Panc1 (cell line): ENCODE results near the gene CRIP3. TPM values are rescaled to one million over a fixed set of nuclear protein-coding genes. Genes with fewer than 3 reads are reported as not detected.

Experiments
- ATAC-seq: fragments of 200-7000 bp; cut with Tn5 transposase; 2 replicates; pipeline ENCODE4 v1.9.1; 2020; ENCODE audit warnings: mild to moderate bottlenecking, moderate library complexity
- BruUV-seq: library from RNA; stranded (reverse); fragments of 400-500 nt; replicated peaks from 2 replicates; lab custom pipeline; 2021; lab: Mats Ljungman, UMichigan
- CTCF ChIA-PET: fragments of 300-600 bp; sonication (Branson Sonifier 250); formaldehyde crosslinking; loops from one replicate; lab custom pipeline; 2022; ENCODE audit warnings: antibody characterized with exemption; lab: Charles Lee
- POLR2A ChIA-PET: fragments of 300-600 bp; sonication (Branson Sonifier 250); formaldehyde crosslinking; loops from one replicate; lab custom pipeline; 2022; ENCODE audit warnings: antibody characterized with exemption; lab: Charles Lee
- DNase-seq: peaks from one replicate; pipeline ENCODE4 v3.0.0-alpha.2; 2010; ENCODE audit warnings: low read depth, low spot score
- H3K27ac ChIP-seq: 2 replicates; pipeline ENCODE4 v1.5.1; 2011; ENCODE audit warnings: mild to moderate bottlenecking, low read length, inconsistent platforms
- H3K27me3 ChIP-seq: fragments of 200-500 bp; sonication (Bioruptor generic); 2 replicates; pipeline ENCODE4 v1.6.0; 2014; ENCODE audit warnings: low read length, inconsistent platforms; ENCODE audit not compliant: control insufficient read depth, insufficient read depth
- H3K36me3 ChIP-seq: fragments of 200-500 bp; sonication (Bioruptor generic); 2 replicates; pipeline ENCODE4 v1.5.1; 2014; ENCODE audit warnings: inconsistent platforms, mild to moderate bottlenecking, low read length, moderate library complexity; ENCODE audit not compliant: control insufficient read depth, insufficient read depth
- H3K4me1 ChIP-seq: 2 replicates; pipeline ENCODE4 v1.5.1; 2011; ENCODE audit warnings: inconsistent platforms, mild to moderate bottlenecking, low read length, moderate library complexity; ENCODE audit not compliant: control insufficient read depth, insufficient read depth
- H3K4me3 ChIP-seq, 2 experiments: 2 replicates each; pipeline ENCODE4 v1.5.1; 2011 to 2012; ENCODE audit warnings: low read depth in 2 of 2, low read length in 2 of 2, mild to moderate bottlenecking in 2 of 2, inconsistent platforms in 1 of 2, moderate library complexity in 1 of 2
- H3K9me3 ChIP-seq: fragments of 200-500 bp; sonication (Bioruptor generic); 2 replicates; pipeline ENCODE4 v1.5.1; 2014; ENCODE audit warnings: low read depth, mild to moderate bottlenecking, inconsistent platforms, low read length, moderate library complexity; ENCODE audit not compliant: control insufficient read depth, insufficient read depth
- POLR2AphosphoS5 ChIP-seq: IDR thresholded peaks from 2 replicates; pipeline ENCODE4 v1.6.1; 2012; ENCODE audit warnings: mild to moderate bottlenecking, low read depth, low read length, moderate library complexity
- SIN3A ChIP-seq: IDR thresholded peaks from 2 replicates; pipeline ENCODE4 v1.6.1; 2012; ENCODE audit warnings: low read depth, mild to moderate bottlenecking, low read length, moderate library complexity, borderline replicate concordance; ENCODE audit not compliant: insufficient read depth
- TCF7L2 ChIP-seq: IDR thresholded peaks from 2 replicates; pipeline ENCODE4 v1.6.1; 2011; ENCODE audit warnings: mild to moderate bottlenecking, low read depth, low read length, inconsistent platforms
- in situ Hi-C: cut with HindIII; loops from 2 replicates; pipeline ENCODE4 v1.10.0; 2016; ENCODE audit warnings: low sequenced_read_pairs, low pct_unique_long_range_greater_than_20kb
- intact Hi-C: fragments of 100-400 bp; cut with micrococcal nuclease; formaldehyde crosslinking; loops from one replicate; pipeline ENCODE4 v1.10.0; 2022; ENCODE audit not compliant: unreplicated experiment
- total RNA-seq: library from RNA; stranded (reverse); gene quantifications from one replicate; pipeline ENCODE4 v1.2.1, GENCODE V29; 2021; ENCODE audit not compliant: unreplicated experiment
- TF ChIP-seq, protein P1 (sequence below), 2 experiments: IDR thresholded peaks; 2 replicates each; pipeline ENCODE4 v1.6.1; 2011 to 2012; ENCODE audit warnings: low read depth in 2 of 2, control low read depth in 1 of 2, low read length in 1 of 2, mild to moderate bottlenecking in 1 of 2, moderate library complexity in 1 of 2; ENCODE audit not compliant: insufficient read depth in 1 of 2
- TF ChIP-seq, protein P2 (sequence below): fragments of 450-650 bp; IDR thresholded peaks from 2 replicates; pipeline ENCODE4 v1.5.1; 2017; ENCODE audit warnings: mild to moderate bottlenecking

Gene CRIP3
- total RNA-seq, 1 experiment from 2014 or later = 0.64 TPM

DNA sequence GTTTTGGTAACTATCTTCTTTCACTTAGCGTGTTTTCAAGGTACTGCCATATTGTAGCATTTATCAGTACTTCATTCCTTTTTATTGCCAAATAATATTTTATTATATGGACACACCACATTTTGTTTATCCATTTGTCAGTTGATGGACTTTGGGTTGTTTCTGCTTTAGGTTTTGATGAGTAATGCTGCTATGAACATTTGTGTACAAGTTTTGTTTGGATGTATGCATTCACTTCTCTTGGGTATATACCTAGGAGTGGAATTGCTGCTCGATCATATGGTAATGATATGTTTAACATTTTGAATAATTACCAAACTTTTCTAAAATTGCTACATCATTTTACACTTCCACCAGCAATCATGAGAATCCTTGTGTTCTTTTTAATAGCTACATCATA is 16.9 kb downstream of the CRIP3 start:
- no peak for ATAC-seq
- POLR2A ChIA-PET = no interaction called here
- in situ Hi-C loops (no loop called here), intact Hi-C loops (no loop called here)
- CTCF ChIA-PET = no interaction called here
- Histone ChIP-seq H3K27ac (no peak overlapping the region), H3K4me1 (no peaks in the 10 kb centered on the region), H3K9me3 (no peaks in the 10 kb centered on the region), H3K36me3 (no peaks in the 10 kb centered on the region), H3K27me3 (no peaks in the 10 kb centered on the region), H3K4me3 (no peak overlapping the region)
- no TSS peak for BruUV-seq
- TF ChIP-seq TCF7L2 (no peak), SIN3A (no peak), POLR2AphosphoS5 (no peak)
- TF ChIP-seq, protein P1, sequence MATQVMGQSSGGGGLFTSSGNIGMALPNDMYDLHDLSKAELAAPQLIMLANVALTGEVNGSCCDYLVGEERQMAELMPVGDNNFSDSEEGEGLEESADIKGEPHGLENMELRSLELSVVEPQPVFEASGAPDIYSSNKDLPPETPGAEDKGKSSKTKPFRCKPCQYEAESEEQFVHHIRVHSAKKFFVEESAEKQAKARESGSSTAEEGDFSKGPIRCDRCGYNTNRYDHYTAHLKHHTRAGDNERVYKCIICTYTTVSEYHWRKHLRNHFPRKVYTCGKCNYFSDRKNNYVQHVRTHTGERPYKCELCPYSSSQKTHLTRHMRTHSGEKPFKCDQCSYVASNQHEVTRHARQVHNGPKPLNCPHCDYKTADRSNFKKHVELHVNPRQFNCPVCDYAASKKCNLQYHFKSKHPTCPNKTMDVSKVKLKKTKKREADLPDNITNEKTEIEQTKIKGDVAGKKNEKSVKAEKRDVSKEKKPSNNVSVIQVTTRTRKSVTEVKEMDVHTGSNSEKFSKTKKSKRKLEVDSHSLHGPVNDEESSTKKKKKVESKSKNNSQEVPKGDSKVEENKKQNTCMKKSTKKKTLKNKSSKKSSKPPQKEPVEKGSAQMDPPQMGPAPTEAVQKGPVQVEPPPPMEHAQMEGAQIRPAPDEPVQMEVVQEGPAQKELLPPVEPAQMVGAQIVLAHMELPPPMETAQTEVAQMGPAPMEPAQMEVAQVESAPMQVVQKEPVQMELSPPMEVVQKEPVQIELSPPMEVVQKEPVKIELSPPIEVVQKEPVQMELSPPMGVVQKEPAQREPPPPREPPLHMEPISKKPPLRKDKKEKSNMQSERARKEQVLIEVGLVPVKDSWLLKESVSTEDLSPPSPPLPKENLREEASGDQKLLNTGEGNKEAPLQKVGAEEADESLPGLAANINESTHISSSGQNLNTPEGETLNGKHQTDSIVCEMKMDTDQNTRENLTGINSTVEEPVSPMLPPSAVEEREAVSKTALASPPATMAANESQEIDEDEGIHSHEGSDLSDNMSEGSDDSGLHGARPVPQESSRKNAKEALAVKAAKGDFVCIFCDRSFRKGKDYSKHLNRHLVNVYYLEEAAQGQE (IDR thresholded peaks at IDR 0.05; ENCODE audit: insufficient read depth in 1 of 2, low read depth in 2 of 2, low read length in 1 of 2) = no peak
- DNase-seq = no peak

DNA sequence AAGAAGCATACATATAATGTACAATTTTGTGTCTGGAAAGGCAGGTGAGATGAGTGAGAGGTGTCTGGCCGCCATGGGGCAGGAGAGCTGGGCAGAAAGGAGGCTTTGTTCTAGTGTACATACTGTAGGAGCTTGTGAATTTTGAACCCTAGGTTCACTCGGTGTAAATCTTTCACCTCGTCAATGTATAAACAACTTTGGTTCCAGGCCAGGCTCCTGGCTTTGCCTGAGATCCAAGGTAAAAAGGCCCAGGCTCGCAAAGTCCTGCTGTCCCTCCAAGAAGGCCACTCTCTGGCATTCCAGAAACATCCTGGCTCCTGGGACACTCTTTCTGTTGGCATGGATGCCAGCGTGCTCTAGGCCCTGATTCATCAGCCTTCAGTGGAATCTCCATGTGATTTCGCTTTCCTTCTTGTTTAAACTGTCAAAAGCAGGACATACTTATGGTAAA is 17.7 kb downstream of the CRIP3 start:
- CTCF ChIA-PET = no interaction called here
- no peaks in the 10 kb centered on the region for H3K27me3 ChIP-seq
- DNase-seq = no peak

More for the DNA sequence above, 17.7 kb downstream of the CRIP3 start:
- no peak for ATAC-seq
- H3K27ac ChIP-seq = no peak overlapping the region
- H3K4me1 ChIP-seq = no peaks in the 10 kb centered on the region
- intact Hi-C loops = no loop called here
- no peaks in the 10 kb centered on the region for H3K9me3 ChIP-seq
- H3K36me3 ChIP-seq = no peaks in the 10 kb centered on the region
- POLR2A ChIA-PET = interaction anchor here (0.6 kb wide), 1 partner anchor 62 kb away, joined by 4 read pairs; the partner anchor contains the start of gene DNPH1
- H3K4me3 ChIP-seq = no peak overlapping the region
- in situ Hi-C loops = no loop called here
- no peak for TF ChIP-seq POLR2AphosphoS5
- TF ChIP-seq, protein P1 (IDR thresholded peaks at IDR 0.05; ENCODE audit: insufficient read depth in 1 of 2, low read depth in 2 of 2, low read length in 1 of 2) = no peak
- TF ChIP-seq, protein P2, sequence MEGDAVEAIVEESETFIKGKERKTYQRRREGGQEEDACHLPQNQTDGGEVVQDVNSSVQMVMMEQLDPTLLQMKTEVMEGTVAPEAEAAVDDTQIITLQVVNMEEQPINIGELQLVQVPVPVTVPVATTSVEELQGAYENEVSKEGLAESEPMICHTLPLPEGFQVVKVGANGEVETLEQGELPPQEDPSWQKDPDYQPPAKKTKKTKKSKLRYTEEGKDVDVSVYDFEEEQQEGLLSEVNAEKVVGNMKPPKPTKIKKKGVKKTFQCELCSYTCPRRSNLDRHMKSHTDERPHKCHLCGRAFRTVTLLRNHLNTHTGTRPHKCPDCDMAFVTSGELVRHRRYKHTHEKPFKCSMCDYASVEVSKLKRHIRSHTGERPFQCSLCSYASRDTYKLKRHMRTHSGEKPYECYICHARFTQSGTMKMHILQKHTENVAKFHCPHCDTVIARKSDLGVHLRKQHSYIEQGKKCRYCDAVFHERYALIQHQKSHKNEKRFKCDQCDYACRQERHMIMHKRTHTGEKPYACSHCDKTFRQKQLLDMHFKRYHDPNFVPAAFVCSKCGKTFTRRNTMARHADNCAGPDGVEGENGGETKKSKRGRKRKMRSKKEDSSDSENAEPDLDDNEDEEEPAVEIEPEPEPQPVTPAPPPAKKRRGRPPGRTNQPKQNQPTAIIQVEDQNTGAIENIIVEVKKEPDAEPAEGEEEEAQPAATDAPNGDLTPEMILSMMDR = no peak
- no peak for TF ChIP-seq TCF7L2
- TF ChIP-seq SIN3A = no peak
- BruUV-seq = no TSS peak
